ENCODE data around the gene PRKCQ.

- TF ChIP-seq EZH2 (IDR thresholded peaks at IDR 0.05; ENCODE audit: low read depth) (no peak), CTCF (conservative IDR thresholded peaks at IDR 0.05) (no peak)
These were observed 29.5 kb upstream of the PRKCQ start for GRCh38 chr10:6609625-6610024.
